ENCODE data around the gene CEBPG. TPM values are rescaled to one million over a fixed set of nuclear protein-coding genes. Genes with fewer than 3 reads are reported as not detected.

CEBPG gene
- total and polyA plus RNA-seq, 2 donors (not counting 1 experiment from before 2014, with no cell fraction given), result 13.7 to 66.7 TPM

DNA sequence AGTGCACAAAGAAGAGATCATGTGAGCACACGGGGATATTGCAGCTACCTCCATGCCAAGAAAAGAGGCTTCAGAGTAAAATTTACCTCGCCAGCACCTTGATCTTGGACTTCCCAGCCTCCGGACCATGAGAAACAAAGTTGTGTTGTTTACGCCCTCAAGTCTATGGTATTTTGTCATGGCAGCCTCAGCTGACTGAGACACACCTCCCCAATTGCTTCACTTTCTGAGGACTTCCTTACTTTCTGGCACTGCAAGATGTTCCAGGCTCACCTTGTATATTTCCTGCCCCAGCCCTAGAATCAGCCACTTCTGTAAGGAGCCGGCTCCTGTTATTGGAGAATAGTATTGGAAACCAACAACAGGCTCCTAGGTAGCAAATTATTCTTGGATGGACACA is 6.6 kb upstream of the CEBPG start:
- no peak for DNase-seq (ENCODE audit: low read depth in 2 of 2)
- no peak for TF ChIP-seq EZH2 (IDR thresholded peaks at IDR 0.05; ENCODE audit: low read length, missing control alignments)
- TF ChIP-seq, protein P1, sequence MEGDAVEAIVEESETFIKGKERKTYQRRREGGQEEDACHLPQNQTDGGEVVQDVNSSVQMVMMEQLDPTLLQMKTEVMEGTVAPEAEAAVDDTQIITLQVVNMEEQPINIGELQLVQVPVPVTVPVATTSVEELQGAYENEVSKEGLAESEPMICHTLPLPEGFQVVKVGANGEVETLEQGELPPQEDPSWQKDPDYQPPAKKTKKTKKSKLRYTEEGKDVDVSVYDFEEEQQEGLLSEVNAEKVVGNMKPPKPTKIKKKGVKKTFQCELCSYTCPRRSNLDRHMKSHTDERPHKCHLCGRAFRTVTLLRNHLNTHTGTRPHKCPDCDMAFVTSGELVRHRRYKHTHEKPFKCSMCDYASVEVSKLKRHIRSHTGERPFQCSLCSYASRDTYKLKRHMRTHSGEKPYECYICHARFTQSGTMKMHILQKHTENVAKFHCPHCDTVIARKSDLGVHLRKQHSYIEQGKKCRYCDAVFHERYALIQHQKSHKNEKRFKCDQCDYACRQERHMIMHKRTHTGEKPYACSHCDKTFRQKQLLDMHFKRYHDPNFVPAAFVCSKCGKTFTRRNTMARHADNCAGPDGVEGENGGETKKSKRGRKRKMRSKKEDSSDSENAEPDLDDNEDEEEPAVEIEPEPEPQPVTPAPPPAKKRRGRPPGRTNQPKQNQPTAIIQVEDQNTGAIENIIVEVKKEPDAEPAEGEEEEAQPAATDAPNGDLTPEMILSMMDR (conservative IDR thresholded peaks at IDR 0.05 in 1 of 2, IDR thresholded peaks at IDR 0.05 in 1 of 2; ENCODE audit: low read depth in 1 of 2, low read length in 2 of 2), result no peak
- Histone ChIP-seq H4K20me1 (ENCODE audit: control insufficient read depth, extremely low read depth, insufficient read depth, low read length) (no peaks in the 10 kb centered on the region), H3K27ac (ENCODE audit: insufficient read depth, low read length) (no peak overlapping the region), H3K4me3 (replicated peaks in 1 of 4; ENCODE audit: control extremely low read depth in 1 of 4, insufficient read depth in 1 of 4, low read depth in 3 of 4, low read length in 4 of 4) (no peak overlapping the region), H3K9me3 (ENCODE audit: control insufficient read depth, insufficient read depth, low read depth, low read length) (no peaks in the 10 kb centered on the region), H3K4me2 (ENCODE audit: extremely low read depth, insufficient read depth, low read length) (no peak overlapping the region), H3K79me2 (ENCODE audit: control insufficient read depth, insufficient read depth, low read length) (no peaks in the 10 kb centered on the region), H3K9ac (ENCODE audit: insufficient read depth, low read length) (no peak overlapping the region), H3K4me1 (ENCODE audit: control insufficient read depth, extremely low read depth, insufficient read depth, low read length) (no peaks in the 10 kb centered on the region), H3K36me3 (ENCODE audit: control insufficient read depth, insufficient read depth, low read length) (no peaks in the 10 kb centered on the region), H2AFZ (ENCODE audit: low read length) (no peak overlapping the region), H3K27me3 (ENCODE audit: control insufficient read depth, insufficient read depth, low read length) (peaks cover 3% of the 10 kb centered on the region)

DNA sequence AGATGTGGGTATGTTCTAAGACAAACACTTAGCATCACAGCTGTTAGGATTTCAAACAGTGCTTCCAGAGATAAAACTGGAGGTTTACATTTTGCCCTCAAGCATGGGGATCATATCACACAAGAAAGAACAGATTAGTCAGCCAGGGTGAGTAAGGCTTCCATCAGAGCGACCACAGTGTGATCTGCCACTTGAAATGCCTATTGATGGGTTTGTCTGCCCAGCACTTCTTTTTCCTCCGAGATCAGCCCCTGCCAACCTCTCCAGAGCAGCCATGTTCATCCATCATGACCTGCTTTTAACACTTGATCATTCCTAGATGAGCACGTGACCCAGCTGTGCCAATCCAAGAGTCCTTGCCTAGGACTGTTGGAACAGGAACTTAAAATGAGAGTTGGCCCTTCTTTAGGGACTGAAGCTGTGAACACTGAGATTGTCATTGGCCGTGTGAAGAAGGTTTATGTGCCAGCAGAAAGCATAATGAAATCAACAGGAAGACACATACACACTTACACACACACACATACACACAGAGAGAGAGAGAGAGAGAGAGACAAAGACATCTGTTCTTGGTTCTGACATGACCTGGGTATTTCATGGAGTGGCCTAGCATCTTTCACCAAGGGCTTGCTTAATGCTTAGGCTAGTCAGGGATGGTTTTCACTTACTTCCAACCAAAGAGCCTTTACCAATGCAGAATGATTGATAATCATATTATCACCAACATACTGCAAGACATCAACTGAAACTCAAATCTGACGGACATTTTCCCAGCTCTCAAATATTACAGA is 5.2 kb upstream of the CEBPG start:
- Histone ChIP-seq H3K4me2 (ENCODE audit: extremely low read depth, insufficient read depth, low read length) (no peak overlapping the region), H2AFZ (ENCODE audit: low read length) (no peak overlapping the region), H3K9me3 (ENCODE audit: control insufficient read depth, insufficient read depth, low read depth, low read length) (no peaks in the 10 kb centered on the region), H3K4me1 (ENCODE audit: control insufficient read depth, extremely low read depth, insufficient read depth, low read length) (no peaks in the 10 kb centered on the region), H3K79me2 (ENCODE audit: control insufficient read depth, insufficient read depth, low read length) (no peaks in the 10 kb centered on the region), H3K27me3 (ENCODE audit: control insufficient read depth, insufficient read depth, low read length) (peaks cover 3% of the 10 kb centered on the region), H3K36me3 (ENCODE audit: control insufficient read depth, insufficient read depth, low read length) (no peaks in the 10 kb centered on the region), H3K9ac (ENCODE audit: insufficient read depth, low read length) (no peak overlapping the region), H4K20me1 (ENCODE audit: control insufficient read depth, extremely low read depth, insufficient read depth, low read length) (no peaks in the 10 kb centered on the region), H3K4me3 (replicated peaks in 1 of 4; ENCODE audit: control extremely low read depth in 1 of 4, insufficient read depth in 1 of 4, low read depth in 3 of 4, low read length in 4 of 4) (no peak overlapping the region), H3K27ac (ENCODE audit: insufficient read depth, low read length) (no peak overlapping the region)
- TF ChIP-seq, protein P1 (conservative IDR thresholded peaks at IDR 0.05 in 1 of 2, IDR thresholded peaks at IDR 0.05 in 1 of 2; ENCODE audit: low read depth in 1 of 2, low read length in 2 of 2), result no peak
- TF ChIP-seq EZH2 (IDR thresholded peaks at IDR 0.05; ENCODE audit: low read length, missing control alignments), result no peak
- DNase-seq (ENCODE audit: low read depth in 2 of 2), result peak; percentile 26 to 54

DNA sequence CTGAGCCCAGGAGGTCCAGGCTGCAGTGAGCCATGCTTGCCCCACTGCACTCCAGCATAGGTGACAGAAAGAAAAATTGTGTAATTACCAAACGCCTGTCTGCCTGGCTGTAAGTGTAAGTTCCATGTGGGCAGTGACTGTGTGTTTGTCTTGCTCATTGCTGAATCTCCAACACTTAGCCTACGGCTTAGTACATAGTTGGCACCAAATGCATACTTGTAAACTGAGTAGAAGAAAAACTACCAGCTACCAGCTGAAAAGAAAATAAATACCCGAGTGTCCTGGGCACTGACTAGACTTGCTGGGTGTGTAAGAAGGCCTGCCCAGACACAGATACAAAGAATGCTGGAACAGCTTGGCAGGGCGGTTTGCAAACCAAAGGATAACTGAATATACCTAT is 2.7 kb upstream of the CEBPG start:
- no peak for DNase-seq (ENCODE audit: low read depth in 2 of 2)
- H3K4me1 ChIP-seq (ENCODE audit: control insufficient read depth, extremely low read depth, insufficient read depth, low read length), result peaks cover 6% of the 10 kb centered on the region
- no peaks in the 10 kb centered on the region for H3K9me3 ChIP-seq (ENCODE audit: control insufficient read depth, insufficient read depth, low read depth, low read length)
- no peak overlapping the region for H3K9ac ChIP-seq (ENCODE audit: insufficient read depth, low read length)
- H4K20me1 ChIP-seq (ENCODE audit: control insufficient read depth, extremely low read depth, insufficient read depth, low read length), result peaks cover 2% of the 10 kb centered on the region
- no peak overlapping the region for H2AFZ ChIP-seq (ENCODE audit: low read length)
- H3K4me2 ChIP-seq (ENCODE audit: extremely low read depth, insufficient read depth, low read length), result no peak overlapping the region
- no peak overlapping the region for H3K27ac ChIP-seq (ENCODE audit: insufficient read depth, low read length)
- H3K4me3 ChIP-seq (replicated peaks in 1 of 4; ENCODE audit: control extremely low read depth in 1 of 4, insufficient read depth in 1 of 4, low read depth in 3 of 4, low read length in 4 of 4), result no peak overlapping the region
- peaks cover 3% of the 10 kb centered on the region for H3K27me3 ChIP-seq (ENCODE audit: control insufficient read depth, insufficient read depth, low read length)
- H3K79me2 ChIP-seq (ENCODE audit: control insufficient read depth, insufficient read depth, low read length), result peaks cover 17% of the 10 kb centered on the region
- no peaks in the 10 kb centered on the region for H3K36me3 ChIP-seq (ENCODE audit: control insufficient read depth, insufficient read depth, low read length)
- TF ChIP-seq EZH2 (IDR thresholded peaks at IDR 0.05; ENCODE audit: low read length, missing control alignments), result no peak

Measured in fibroblast of lung (primary cell).